ENCODE data around the gene USP48.
"Not testable (repeated sequence)": the region's sequence is repeated elsewhere in the genome, so short reads cannot be mapped to it uniquely, and the experiment has no call there.

The USP48 gene

GRCh38 chr1:21770602-21771001 is 12.3 kb downstream of the USP48 start:
- not testable (repeated sequence) for DNase-seq

GRCh38 chr1:21770201-21770600 is 12.7 kb downstream of the USP48 start:
- DNase-seq: no peak

- not testable (repeated sequence) for DNase-seq
Measured at GRCh38 chr1:21767106-21767505, 15.8 kb downstream of the USP48 start.

- no peak for DNase-seq
Measured at GRCh38 chr1:21766210-21766609, 16.7 kb downstream of the USP48 start.

- no peak for DNase-seq
Measured at GRCh38 chr1:21764615-21765423, 18.1 kb downstream of the USP48 start.

GRCh38 chr1:21763694-21764419 is 19.1 kb downstream of the USP48 start:
- no peak for DNase-seq

GRCh38 chr1:21763236-21763635 is 19.7 kb downstream of the USP48 start:
- DNase-seq: no peak

- no peak for DNase-seq
Measured at GRCh38 chr1:21762022-21762404, 20.9 kb downstream of the USP48 start.

GRCh38 chr1:21761052-21761451 is 21.9 kb downstream of the USP48 start:
- no peak for DNase-seq

- DNase-seq: no peak
Measured at GRCh38 chr1:21759818-21760217, 23.1 kb downstream of the USP48 start.

GRCh38 chr1:21759182-21759581 is 23.8 kb downstream of the USP48 start:
- no peak for DNase-seq

- no peak for DNase-seq
Measured at GRCh38 chr1:21758614-21759013, 24.3 kb downstream of the USP48 start.

GRCh38 chr1:21756393-21757089 is 26.4 kb downstream of the USP48 start:
- DNase-seq: no peak

- DNase-seq: no peak
Measured at GRCh38 chr1:21755067-21755466, 27.9 kb downstream of the USP48 start.

- DNase-seq: no peak
Measured at GRCh38 chr1:21754583-21754982, 28.4 kb downstream of the USP48 start.

- no peak for DNase-seq
Measured at GRCh38 chr1:21752186-21752585, 30.8 kb downstream of the USP48 start.

GRCh38 chr1:21751281-21751680 is 31.7 kb downstream of the USP48 start:
- no peak for DNase-seq

- no peak for DNase-seq
Measured at GRCh38 chr1:21750841-21751240, 32.1 kb downstream of the USP48 start.

GRCh38 chr1:21749859-21750468 is 33.0 kb downstream of the USP48 start:
- no peak for DNase-seq

GRCh38 chr1:21749109-21749508 is 33.8 kb downstream of the USP48 start:
- no peak for DNase-seq

- no peak for DNase-seq
Measured at GRCh38 chr1:21743476-21743875, 39.5 kb downstream of the USP48 start.

GRCh38 chr1:21742578-21742977 is 40.4 kb downstream of the USP48 start:
- DNase-seq: no peak

GRCh38 chr1:21741206-21741605 is 41.7 kb downstream of the USP48 start:
- DNase-seq: no peak
